ENCODE results near the gene SZT2. TPM values are rescaled to one million over a fixed set of nuclear protein-coding genes. Genes with fewer than 3 reads are reported as not detected.

Gene SZT2
- total RNA-seq = 18.8 TPM
- 10 to 100 TPM; 10.5 to 20.1 (median 14.8) TPM for polyA plus RNA-seq (ENCODE audit: insufficient read depth in 1 of 8, insufficient read length in 8 of 8, low replicate concordance in 1 of 8)
- long read RNA-seq, donor 1 = 0 reads
- long read RNA-seq, donor 2 = 0 reads
- long read RNA-seq, donor 3, partial matches to known transcripts = 0 of 35 reads
- long read RNA-seq, donor 3, other reads (novel, unspliced or antisense) = 35 of 35 reads
- long read RNA-seq, donor 4 = 0 reads
- long read RNA-seq, donor 5, partial matches to known transcripts = 10 of 40 reads
- long read RNA-seq, donor 5, other reads (novel, unspliced or antisense) = 30 of 40 reads
- long read RNA-seq, donor 6, partial matches to known transcripts = 24 of 65 reads
- long read RNA-seq, donor 6, other reads (novel, unspliced or antisense) = 40 of 65 reads
- long read RNA-seq, donor 7 = 0 reads
- long read RNA-seq, donor 8, partial matches to known transcripts = 0 of 7 reads
- long read RNA-seq, donor 8, other reads (novel, unspliced or antisense) = 7 of 7 reads
- long read RNA-seq, donor 9, full-length matches to known transcripts = 1 of 7 reads
- long read RNA-seq, donor 9, partial matches to known transcripts = 6 of 7 reads
- long read RNA-seq, donor 9, other reads (novel, unspliced or antisense) = 0 of 7 reads
- long read RNA-seq, donor 10, partial matches to known transcripts = 10 of 30 reads
- long read RNA-seq, donor 10, other reads (novel, unspliced or antisense) = 19 of 30 reads
- long read RNA-seq, donor 11 = 0 reads

- H3K36me3 ChIP-seq (ENCODE audit: control insufficient read depth, insufficient read depth, low read length) = peaks cover 33% of the 10 kb centered on the region
These were observed at the start of gene SZT2, which contains the start of gene MED8 for GRCh38 chr1:43389326-43390313. SZT2 (plus strand) TSS chr1:43389899; CDS start chr1:43389969, 70 bp downstream. MED8 (minus strand) TSS chr1:43389800; CDS start chr1:43389764, 36 bp downstream.

GRCh38 chr1:43340559-43340958 is 49.1 kb upstream of the SZT2 start:
- H3K4me1 ChIP-seq (ENCODE audit: control insufficient read depth, insufficient read depth, low read length) = no peaks in the 10 kb centered on the region
- no peaks in the 10 kb centered on the region for H3K36me3 ChIP-seq (ENCODE audit: control insufficient read depth, insufficient read depth, low read length)
- H3K27ac ChIP-seq (ENCODE audit: low read length) = no peak overlapping the region
- DNase-seq = no peak
- no peak overlapping the region for H3K4me3 ChIP-seq (ENCODE audit: low read length)
- no peaks in the 10 kb centered on the region for H3K9me3 ChIP-seq (replicated peaks; ENCODE audit: control insufficient read depth, low read depth, low read length)
- WGBS (ENCODE audit: insufficient coverage) = no CpG with 5 or more reads among the region's 1 CpG
- H3K27me3 ChIP-seq (ENCODE audit: control insufficient read depth, insufficient read depth, low read length) = no peaks in the 10 kb centered on the region

More at GRCh38 chr1:43389326-43390313, at the start of gene SZT2, which contains the start of gene MED8:
- Histone ChIP-seq H3K4me1 (ENCODE audit: control insufficient read depth, insufficient read depth, low read length) (peaks cover 17% of the 10 kb centered on the region), H3K27ac (ENCODE audit: low read length) (peak within 1 kb of the TSS; percentile 94), H3K9me3 (replicated peaks; ENCODE audit: control insufficient read depth, low read depth, low read length) (no peaks in the 10 kb centered on the region), H3K4me3 (ENCODE audit: low read length) (peak within 1 kb of the TSS; percentile 84), H3K27me3 (ENCODE audit: control insufficient read depth, insufficient read depth, low read length) (no peaks in the 10 kb centered on the region)
- under 1% methylated on average over 65 of the region's 65 CpGs for WGBS (ENCODE audit: insufficient coverage)
- peak; percentile 98 for DNase-seq

- Histone ChIP-seq H3K27ac (ENCODE audit: low read length) (no peak overlapping the region), H3K9me3 (replicated peaks; ENCODE audit: control insufficient read depth, low read depth, low read length) (no peaks in the 10 kb centered on the region), H3K27me3 (ENCODE audit: control insufficient read depth, insufficient read depth, low read length) (peaks cover 16% of the 10 kb centered on the region), H3K4me3 (ENCODE audit: low read length) (no peak overlapping the region), H3K36me3 (ENCODE audit: control insufficient read depth, insufficient read depth, low read length) (no peaks in the 10 kb centered on the region), H3K4me1 (ENCODE audit: control insufficient read depth, insufficient read depth, low read length) (peaks cover 10% of the 10 kb centered on the region)
- no peak for DNase-seq
- WGBS (ENCODE audit: insufficient coverage) = 85% methylated on average over 4 of the region's 4 CpGs
These were observed 45.3 kb upstream of the SZT2 start for GRCh38 chr1:43344267-43344850.

- 65% methylated on average over 3 of the region's 3 CpGs for WGBS (ENCODE audit: insufficient coverage)
- H3K36me3 ChIP-seq (ENCODE audit: control insufficient read depth, insufficient read depth, low read length) = no peaks in the 10 kb centered on the region
- peaks cover 14% of the 10 kb centered on the region for H3K4me1 ChIP-seq (ENCODE audit: control insufficient read depth, insufficient read depth, low read length)
- no peak for DNase-seq
- no peak overlapping the region for H3K4me3 ChIP-seq (ENCODE audit: low read length)
- H3K27me3 ChIP-seq (ENCODE audit: control insufficient read depth, insufficient read depth, low read length) = peaks cover 16% of the 10 kb centered on the region
- no peak overlapping the region for H3K27ac ChIP-seq (ENCODE audit: low read length)
- H3K9me3 ChIP-seq (replicated peaks; ENCODE audit: control insufficient read depth, low read depth, low read length) = no peaks in the 10 kb centered on the region
These were observed 44.6 kb upstream of the SZT2 start for GRCh38 chr1:43345120-43345519.

- Histone ChIP-seq H3K36me3 (ENCODE audit: control insufficient read depth, insufficient read depth, low read length) (no peaks in the 10 kb centered on the region), H3K9me3 (replicated peaks; ENCODE audit: control insufficient read depth, low read depth, low read length) (no peaks in the 10 kb centered on the region), H3K4me3 (ENCODE audit: low read length) (no peak overlapping the region), H3K27ac (ENCODE audit: low read length) (no peak overlapping the region), H3K4me1 (ENCODE audit: control insufficient read depth, insufficient read depth, low read length) (peaks cover 14% of the 10 kb centered on the region), H3K27me3 (ENCODE audit: control insufficient read depth, insufficient read depth, low read length) (peaks cover 16% of the 10 kb centered on the region)
- 72% methylated on average over 2 of the region's 5 CpGs for WGBS (ENCODE audit: insufficient coverage)
- DNase-seq = no peak
These were observed 43.1 kb upstream of the SZT2 start for GRCh38 chr1:43346636-43347035.

GRCh38 chr1:43348343-43348808 is 41.3 kb upstream of the SZT2 start:
- no peak overlapping the region for H3K27ac ChIP-seq (ENCODE audit: low read length)
- H3K27me3 ChIP-seq (ENCODE audit: control insufficient read depth, insufficient read depth, low read length) = peaks cover 16% of the 10 kb centered on the region
- DNase-seq = no peak
- 17% methylated on average over 21 of the region's 22 CpGs for WGBS (ENCODE audit: insufficient coverage)
- H3K4me1 ChIP-seq (ENCODE audit: control insufficient read depth, insufficient read depth, low read length) = peaks cover 14% of the 10 kb centered on the region
- peak overlapping the region; percentile 55 for H3K4me3 ChIP-seq (ENCODE audit: low read length)
- no peaks in the 10 kb centered on the region for H3K9me3 ChIP-seq (replicated peaks; ENCODE audit: control insufficient read depth, low read depth, low read length)
- H3K36me3 ChIP-seq (ENCODE audit: control insufficient read depth, insufficient read depth, low read length) = no peaks in the 10 kb centered on the region

GRCh38 chr1:43348809-43349593 is 40.7 kb upstream of the SZT2 start:
- Histone ChIP-seq H3K36me3 (ENCODE audit: control insufficient read depth, insufficient read depth, low read length) (no peaks in the 10 kb centered on the region), H3K27ac (ENCODE audit: low read length) (peak overlapping the region; percentile 29), H3K4me1 (ENCODE audit: control insufficient read depth, insufficient read depth, low read length) (peaks cover 14% of the 10 kb centered on the region), H3K27me3 (ENCODE audit: control insufficient read depth, insufficient read depth, low read length) (peaks cover 16% of the 10 kb centered on the region), H3K4me3 (ENCODE audit: low read length) (peak overlapping the region; percentile 55), H3K9me3 (replicated peaks; ENCODE audit: control insufficient read depth, low read depth, low read length) (no peaks in the 10 kb centered on the region)
- peak; percentile 59 for DNase-seq
- 6% methylated on average over 72 of the region's 72 CpGs for WGBS (ENCODE audit: insufficient coverage)

- H3K27ac ChIP-seq (ENCODE audit: low read length) = no peak overlapping the region
- 34% methylated on average over 9 of the region's 11 CpGs for WGBS (ENCODE audit: insufficient coverage)
- no peaks in the 10 kb centered on the region for H3K9me3 ChIP-seq (replicated peaks; ENCODE audit: control insufficient read depth, low read depth, low read length)
- peaks cover 14% of the 10 kb centered on the region for H3K4me1 ChIP-seq (ENCODE audit: control insufficient read depth, insufficient read depth, low read length)
- H3K36me3 ChIP-seq (ENCODE audit: control insufficient read depth, insufficient read depth, low read length) = no peaks in the 10 kb centered on the region
- peaks cover 16% of the 10 kb centered on the region for H3K27me3 ChIP-seq (ENCODE audit: control insufficient read depth, insufficient read depth, low read length)
- H3K4me3 ChIP-seq (ENCODE audit: low read length) = peak overlapping the region; percentile 55
- no peak for DNase-seq
These were observed 39.9 kb upstream of the SZT2 start for GRCh38 chr1:43349594-43350306.
